SK-N-SH (cell line): ENCODE results near the gene DAP. TPM values are rescaled to one million over a fixed set of nuclear protein-coding genes. Genes with fewer than 3 reads are reported as not detected.

Experiments used
- CTCF ChIA-PET: fragments of 300-600, 350-600 bp; formaldehyde crosslinking; extraction: SDS; loops from one replicate; lab custom pipeline; 2021; lab: Yijun Ruan, JAX
- POLR2A ChIA-PET: fragments of 350-600 bp; sonication (Branson Sonifier 250); formaldehyde crosslinking; extraction: SDS; loops from one replicate; lab custom pipeline; 2020; ENCODE audit warnings: antibody characterized with exemption, inconsistent platforms; lab: Yijun Ruan, JAX
- DNase-seq: peaks from one replicate; pipeline ENCODE4 v3.0.0; 2012
- H2AFZ ChIP-seq: fragments of 200-600 bp; sonication (generic); 2 replicates; pipeline ENCODE4 v1.8.1; 2016; ENCODE audit warnings: antibody characterized with exemption, mild to moderate bottlenecking, low read depth
- H3F3A ChIP-seq: fragments of 200-600 bp; sonication (generic); replicated peaks from 2 replicates; pipeline ENCODE3; 2016; ENCODE audit warnings: antibody characterized with exemption, mild to moderate bottlenecking; ENCODE audit not compliant: insufficient read depth
- H3K27ac ChIP-seq, 2 experiments: fragments of 200-500 bp in 1 of 2; fragments of 200-600 bp in 1 of 2; sonication (Bioruptor generic) in 1 of 2; sonication (generic), shearing (Covaris generic) in 1 of 2; 2 replicates each; pipeline versions ENCODE4 v1.5.1 to v1.6.1; 2014 to 2016; ENCODE audit warnings: low read depth in 2 of 2, inconsistent platforms in 1 of 2, low read length in 1 of 2, mild to moderate bottlenecking in 1 of 2, mixed read lengths in 1 of 2
- H3K27me3 ChIP-seq: fragments of 200-600 bp; sonication (generic), shearing (Covaris generic); 2 replicates; pipeline ENCODE4 v1.6.1; 2016; ENCODE audit warnings: mixed run types; ENCODE audit not compliant: insufficient read depth
- H3K36me3 ChIP-seq, 2 experiments: fragments of 200-500 bp in 1 of 2; fragments of 200-600 bp in 1 of 2; sonication (Bioruptor generic) in 1 of 2; sonication (generic) in 1 of 2; replicated peaks in 1 of 2; 2 replicates each; pipeline versions ENCODE3 to v1.5.1; 2014 to 2016; ENCODE audit warnings: low read length in 1 of 2, mild to moderate bottlenecking in 1 of 2; ENCODE audit not compliant: insufficient read depth in 2 of 2, control insufficient read depth in 1 of 2
- H3K4me1 ChIP-seq, 2 experiments: fragments of 200-500 bp in 1 of 2; fragments of 200-600 bp in 1 of 2; sonication (Bioruptor generic) in 1 of 2; sonication (generic), shearing (Covaris generic) in 1 of 2; 2 replicates each; pipeline versions ENCODE4 v1.5.1 to v1.6.1; 2014 to 2016; ENCODE audit warnings: low read depth in 1 of 2, low read length in 1 of 2, mixed run types in 1 of 2; ENCODE audit not compliant: insufficient read depth in 2 of 2, control insufficient read depth in 1 of 2
- H3K4me2 ChIP-seq: fragments of 200-600 bp; sonication (generic), shearing (Covaris generic); 2 replicates; pipeline ENCODE4 v1.6.1; 2017; ENCODE audit warnings: mixed run types
- H3K4me3 ChIP-seq, 2 experiments: fragments of 200-500 bp in 1 of 2; fragments of 200-600 bp in 1 of 2; sonication (Bioruptor generic) in 1 of 2; sonication (generic), shearing (Covaris generic) in 1 of 2; 2 replicates each; pipeline versions ENCODE4 v1.5.1 to v1.8.1; 2014 to 2016; ENCODE audit warnings: low read depth in 2 of 2, inconsistent platforms in 1 of 2, low read length in 1 of 2, mild to moderate bottlenecking in 1 of 2, mixed read lengths in 1 of 2, moderate library complexity in 1 of 2
- H3K79me2 ChIP-seq: fragments of 200-600 bp; sonication (generic); 2 replicates; pipeline ENCODE4 v1.8.1; 2017; ENCODE audit warnings: mild to moderate bottlenecking; ENCODE audit not compliant: insufficient read depth
- H3K9ac ChIP-seq: fragments of 200-600 bp; sonication (generic); 2 replicates; pipeline ENCODE4 v1.6.1; 2017; ENCODE audit warnings: mixed run types
- H3K9me2 ChIP-seq: fragments of 200-600 bp; sonication (generic); 2 replicates; pipeline ENCODE4 v1.6.1; 2017; ENCODE audit warnings: mixed run types
- H3K9me3 ChIP-seq: fragments of 200-600 bp; sonication (generic); 2 replicates; pipeline ENCODE4 v1.6.1; 2017; ENCODE audit warnings: mixed run types, mild to moderate bottlenecking, moderate library complexity
- H4K20me1 ChIP-seq: fragments of 200-600 bp; sonication (generic); 2 replicates; pipeline ENCODE4 v1.6.1; 2017; ENCODE audit warnings: mild to moderate bottlenecking, mixed run types; ENCODE audit not compliant: insufficient read depth
- ELF1 ChIP-seq: IDR thresholded peaks from 2 replicates; pipeline ENCODE4 v1.4.0; 2012
- EZH2phosphoT487 ChIP-seq: fragments of 200-600 bp; sonication (generic); IDR thresholded peaks from 2 replicates; pipeline ENCODE4 v1.6.1; 2017; ENCODE audit warnings: low read depth, mixed run types, mild to moderate bottlenecking, antibody characterized with exemption, moderate library complexity, borderline replicate concordance
- GABPA ChIP-seq: IDR thresholded peaks from 2 replicates; pipeline ENCODE4 v1.4.0; 2012; ENCODE audit warnings: low read depth, mild to moderate bottlenecking
- GATA2 ChIP-seq: sonication (generic); formaldehyde crosslinking; IDR thresholded peaks from 2 replicates; pipeline ENCODE4 v1.5.0; 2020; ENCODE audit warnings: mild to moderate bottlenecking, missing genetic modification reagents
- RAD21 ChIP-seq: IDR thresholded peaks from 2 replicates; pipeline ENCODE4 v1.6.1; 2012; ENCODE audit warnings: mild to moderate bottlenecking, low read length
- RCOR1 ChIP-seq: fragments of 150-350 bp; IDR thresholded peaks from 2 replicates; pipeline ENCODE4 v1.6.1; 2017; ENCODE audit warnings: antibody characterized with exemption, low read length
- RXRA ChIP-seq: IDR thresholded peaks from 2 replicates; pipeline ENCODE4 v1.4.0; 2012; ENCODE audit warnings: low read depth, mild to moderate bottlenecking, borderline replicate concordance
- SMC3 ChIP-seq: IDR thresholded peaks from 2 replicates; pipeline ENCODE4 v1.6.1; 2012; ENCODE audit warnings: low read depth, low read length, improper control_type of control experiment
- TCF12 ChIP-seq: IDR thresholded peaks from 2 replicates; pipeline ENCODE4 v1.4.0; 2012
- YY1 ChIP-seq: IDR thresholded peaks from 2 replicates; pipeline ENCODE4 v1.4.0; 2012; ENCODE audit warnings: low read depth, mild to moderate bottlenecking
- WGBS: methylation state at CpG from one replicate; pipeline ENCODE4 v1.1.6; 2017; ENCODE audit warnings: low lambda C conversion rate; 5-methylcytosine and 5-hydroxymethylcytosine counted together
- polyA plus RNA-seq, 3 experiments: library from polyadenylated mRNA; depleted of rRNA; stranded (reverse); fragments of >200 nt; gene quantifications; 2 replicates each; pipeline ENCODE4 v1.2.3, GENCODE V29; 2012
- TF ChIP-seq, protein P1 (sequence below): fragments of 200-600 bp; sonication (generic); IDR thresholded peaks from 2 replicates; pipeline ENCODE4 v1.6.1; 2017; ENCODE audit warnings: antibody characterized with exemption, mild to moderate bottlenecking, moderate library complexity
- TF ChIP-seq, protein P2 (sequence below): IDR thresholded peaks from 2 replicates; pipeline ENCODE4 v1.4.0; 2012; ENCODE audit warnings: low read depth, borderline replicate concordance
- TF ChIP-seq, protein P3 (sequence below): IDR thresholded peaks from 2 replicates; pipeline ENCODE4 v1.4.0; 2012; ENCODE audit warnings: low read depth
- TF ChIP-seq, protein P4 (sequence below): IDR thresholded peaks from 2 replicates; pipeline ENCODE4 v1.6.1; 2012; ENCODE audit warnings: mild to moderate bottlenecking, low read depth, low read length, moderate library complexity

The DAP gene
- polyA plus RNA-seq, 1 of the 3 experiments (the other 2 are of a cell fraction), result 78.2 TPM

DNA sequence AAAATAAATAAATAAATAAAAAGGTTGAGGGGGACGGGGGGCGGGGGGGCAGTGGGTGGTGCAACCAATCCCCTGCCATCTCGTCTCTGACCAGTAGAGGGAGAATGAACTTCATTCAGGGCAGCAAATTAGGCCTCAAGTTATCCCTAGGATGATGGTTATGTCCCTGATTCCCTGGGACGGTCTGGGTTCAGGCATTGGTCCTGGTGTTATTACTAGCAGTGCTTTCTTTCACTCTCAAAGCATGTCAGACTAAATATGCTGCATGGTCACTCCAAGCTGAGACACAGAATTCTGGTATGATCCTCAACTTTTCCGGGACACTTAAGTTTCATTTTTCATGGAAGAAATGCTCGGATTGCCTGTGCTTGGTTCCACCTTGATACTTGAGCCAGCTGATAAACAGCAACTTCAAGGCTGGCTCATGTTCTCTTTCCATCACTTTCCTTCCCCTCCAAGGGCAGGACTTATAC is 59.4 kb downstream of the DAP start (continued):
- TF ChIP-seq, protein P1, sequence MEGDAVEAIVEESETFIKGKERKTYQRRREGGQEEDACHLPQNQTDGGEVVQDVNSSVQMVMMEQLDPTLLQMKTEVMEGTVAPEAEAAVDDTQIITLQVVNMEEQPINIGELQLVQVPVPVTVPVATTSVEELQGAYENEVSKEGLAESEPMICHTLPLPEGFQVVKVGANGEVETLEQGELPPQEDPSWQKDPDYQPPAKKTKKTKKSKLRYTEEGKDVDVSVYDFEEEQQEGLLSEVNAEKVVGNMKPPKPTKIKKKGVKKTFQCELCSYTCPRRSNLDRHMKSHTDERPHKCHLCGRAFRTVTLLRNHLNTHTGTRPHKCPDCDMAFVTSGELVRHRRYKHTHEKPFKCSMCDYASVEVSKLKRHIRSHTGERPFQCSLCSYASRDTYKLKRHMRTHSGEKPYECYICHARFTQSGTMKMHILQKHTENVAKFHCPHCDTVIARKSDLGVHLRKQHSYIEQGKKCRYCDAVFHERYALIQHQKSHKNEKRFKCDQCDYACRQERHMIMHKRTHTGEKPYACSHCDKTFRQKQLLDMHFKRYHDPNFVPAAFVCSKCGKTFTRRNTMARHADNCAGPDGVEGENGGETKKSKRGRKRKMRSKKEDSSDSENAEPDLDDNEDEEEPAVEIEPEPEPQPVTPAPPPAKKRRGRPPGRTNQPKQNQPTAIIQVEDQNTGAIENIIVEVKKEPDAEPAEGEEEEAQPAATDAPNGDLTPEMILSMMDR, result peak; percentile 61
- TF ChIP-seq, protein P2, sequence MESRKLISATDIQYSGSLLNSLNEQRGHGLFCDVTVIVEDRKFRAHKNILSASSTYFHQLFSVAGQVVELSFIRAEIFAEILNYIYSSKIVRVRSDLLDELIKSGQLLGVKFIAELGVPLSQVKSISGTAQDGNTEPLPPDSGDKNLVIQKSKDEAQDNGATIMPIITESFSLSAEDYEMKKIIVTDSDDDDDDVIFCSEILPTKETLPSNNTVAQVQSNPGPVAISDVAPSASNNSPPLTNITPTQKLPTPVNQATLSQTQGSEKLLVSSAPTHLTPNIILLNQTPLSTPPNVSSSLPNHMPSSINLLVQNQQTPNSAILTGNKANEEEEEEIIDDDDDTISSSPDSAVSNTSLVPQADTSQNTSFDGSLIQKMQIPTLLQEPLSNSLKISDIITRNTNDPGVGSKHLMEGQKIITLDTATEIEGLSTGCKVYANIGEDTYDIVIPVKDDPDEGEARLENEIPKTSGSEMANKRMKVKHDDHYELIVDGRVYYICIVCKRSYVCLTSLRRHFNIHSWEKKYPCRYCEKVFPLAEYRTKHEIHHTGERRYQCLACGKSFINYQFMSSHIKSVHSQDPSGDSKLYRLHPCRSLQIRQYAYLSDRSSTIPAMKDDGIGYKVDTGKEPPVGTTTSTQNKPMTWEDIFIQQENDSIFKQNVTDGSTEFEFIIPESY, result no peak
- TF ChIP-seq, protein P3, sequence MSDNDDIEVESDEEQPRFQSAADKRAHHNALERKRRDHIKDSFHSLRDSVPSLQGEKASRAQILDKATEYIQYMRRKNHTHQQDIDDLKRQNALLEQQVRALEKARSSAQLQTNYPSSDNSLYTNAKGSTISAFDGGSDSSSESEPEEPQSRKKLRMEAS, result no peak
- no peak for TF ChIP-seq EZH2phosphoT487
- TF ChIP-seq RXRA, result no peak
- TF ChIP-seq RAD21, result peak; percentile 54
- TF ChIP-seq, protein P4, sequence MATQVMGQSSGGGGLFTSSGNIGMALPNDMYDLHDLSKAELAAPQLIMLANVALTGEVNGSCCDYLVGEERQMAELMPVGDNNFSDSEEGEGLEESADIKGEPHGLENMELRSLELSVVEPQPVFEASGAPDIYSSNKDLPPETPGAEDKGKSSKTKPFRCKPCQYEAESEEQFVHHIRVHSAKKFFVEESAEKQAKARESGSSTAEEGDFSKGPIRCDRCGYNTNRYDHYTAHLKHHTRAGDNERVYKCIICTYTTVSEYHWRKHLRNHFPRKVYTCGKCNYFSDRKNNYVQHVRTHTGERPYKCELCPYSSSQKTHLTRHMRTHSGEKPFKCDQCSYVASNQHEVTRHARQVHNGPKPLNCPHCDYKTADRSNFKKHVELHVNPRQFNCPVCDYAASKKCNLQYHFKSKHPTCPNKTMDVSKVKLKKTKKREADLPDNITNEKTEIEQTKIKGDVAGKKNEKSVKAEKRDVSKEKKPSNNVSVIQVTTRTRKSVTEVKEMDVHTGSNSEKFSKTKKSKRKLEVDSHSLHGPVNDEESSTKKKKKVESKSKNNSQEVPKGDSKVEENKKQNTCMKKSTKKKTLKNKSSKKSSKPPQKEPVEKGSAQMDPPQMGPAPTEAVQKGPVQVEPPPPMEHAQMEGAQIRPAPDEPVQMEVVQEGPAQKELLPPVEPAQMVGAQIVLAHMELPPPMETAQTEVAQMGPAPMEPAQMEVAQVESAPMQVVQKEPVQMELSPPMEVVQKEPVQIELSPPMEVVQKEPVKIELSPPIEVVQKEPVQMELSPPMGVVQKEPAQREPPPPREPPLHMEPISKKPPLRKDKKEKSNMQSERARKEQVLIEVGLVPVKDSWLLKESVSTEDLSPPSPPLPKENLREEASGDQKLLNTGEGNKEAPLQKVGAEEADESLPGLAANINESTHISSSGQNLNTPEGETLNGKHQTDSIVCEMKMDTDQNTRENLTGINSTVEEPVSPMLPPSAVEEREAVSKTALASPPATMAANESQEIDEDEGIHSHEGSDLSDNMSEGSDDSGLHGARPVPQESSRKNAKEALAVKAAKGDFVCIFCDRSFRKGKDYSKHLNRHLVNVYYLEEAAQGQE, result no peak
- TF ChIP-seq ELF1, result no peak
- no peak for TF ChIP-seq RCOR1

DNA sequence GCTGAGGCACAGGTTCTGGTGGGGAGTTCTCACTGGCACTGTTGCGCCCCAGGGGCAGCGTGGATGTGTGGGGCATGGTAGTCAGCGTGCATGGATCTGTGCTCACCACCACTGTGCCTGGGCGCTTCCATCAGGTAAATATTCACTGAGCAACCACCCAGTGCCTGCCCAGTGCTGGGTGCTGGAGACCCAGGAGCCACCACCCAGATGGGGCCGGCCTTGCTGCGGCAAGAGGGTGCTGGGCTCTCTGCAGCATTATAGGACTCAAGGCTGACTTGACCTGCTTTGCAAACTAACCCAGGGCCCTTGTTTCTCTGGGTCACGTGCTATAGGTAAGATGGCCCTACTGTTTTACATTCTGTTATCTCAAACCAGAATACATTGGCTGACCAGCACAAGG is 60.5 kb downstream of the DAP start:
- POLR2A ChIA-PET, result no interaction called here
- no peaks in the 10 kb centered on the region for H3K9me3 ChIP-seq
- no peaks in the 10 kb centered on the region for H3K27me3 ChIP-seq
- TF ChIP-seq YY1, result no peak
- no peak for TF ChIP-seq TCF12
- no peak for TF ChIP-seq SMC3
- no peak for TF ChIP-seq GABPA
- no peak for TF ChIP-seq GATA2 (CRISPR knock-in tag)
- H3K9ac ChIP-seq, result no peak overlapping the region
- H3K9me2 ChIP-seq, result no peaks in the 10 kb centered on the region
- no peak overlapping the region for H2AFZ ChIP-seq
- peaks cover 46% of the 10 kb centered on the region for H3K79me2 ChIP-seq
- CTCF ChIA-PET, result interaction anchor here (1.2 to 3.7 kb wide), 3 partner anchors 9 to 102 kb away, joined by 3 to 25 read pairs (median 3); no protein-coding TSS in a partner anchor
- 85% methylated on average over 4 of the region's 7 CpGs for WGBS
- no peak overlapping the region for H3K4me3 ChIP-seq
- peaks cover 16% of the 10 kb centered on the region for H4K20me1 ChIP-seq
- peaks cover 30 to 32% of the 10 kb centered on the region in 2 experiments; a peak in 3 of 4 replicates for H3K4me1 ChIP-seq
- H3K4me2 ChIP-seq, result no peak overlapping the region
- no peak for DNase-seq
- H3F3A ChIP-seq, result peaks cover 16% of the 10 kb centered on the region
- H3K27ac ChIP-seq, result no peak overlapping the region
- H3K36me3 ChIP-seq, result peaks cover 0 to 4% of the 10 kb centered on the region in 2 experiments
